Measurements from ENCODE around the gene PLIN4. TPM values are rescaled to one million over a fixed set of nuclear protein-coding genes. Genes with fewer than 3 reads are reported as not detected.

PLIN4 gene
- total and polyA plus RNA-seq, 10 donors = 0.27 to 10.2 (median 2.1) TPM

DNA sequence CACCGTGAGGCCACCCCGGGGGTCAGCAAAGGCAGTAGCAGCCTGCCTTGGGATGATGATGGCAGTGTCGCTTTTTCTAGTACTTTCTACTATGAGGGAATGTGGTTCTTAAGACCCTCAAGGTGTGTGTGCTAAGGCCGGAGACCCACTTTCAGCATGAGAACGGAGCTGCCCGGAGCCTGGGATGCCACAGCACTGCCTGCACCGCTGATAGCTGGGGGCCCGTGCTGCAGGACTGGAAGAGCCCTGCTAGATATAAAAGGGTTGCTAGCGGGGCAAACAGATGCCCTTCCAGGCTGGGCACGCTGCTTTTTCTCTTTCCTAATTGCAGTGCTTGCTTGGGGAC is 14.5 kb downstream of the PLIN4 start:
- intact Hi-C loops (cut with DNase I; ENCODE audit: low total_unique reads) = no loop called here
- Histone ChIP-seq H3K4me1 (peaks cover 0 to 9% (median 0%) of the 10 kb centered on the region in 6 donors), H3K36me3 (peaks cover 0 to 98% (median 52%) of the 10 kb centered on the region in 6 donors), H3K9me3 (no peaks in the 10 kb centered on the region), H3K27me3 (replicated peaks in 1 of 7) (no peaks in the 10 kb centered on the region), H3K27ac (no peak overlapping the region), H3K4me3 (no peak overlapping the region)
- DNase-seq = no peak
- TF ChIP-seq POLR2A (IDR thresholded peaks at IDR 0.05) (no peak), POLR2AphosphoS5 (IDR thresholded peaks at IDR 0.05) (no peak)
- TF ChIP-seq, protein P1, sequence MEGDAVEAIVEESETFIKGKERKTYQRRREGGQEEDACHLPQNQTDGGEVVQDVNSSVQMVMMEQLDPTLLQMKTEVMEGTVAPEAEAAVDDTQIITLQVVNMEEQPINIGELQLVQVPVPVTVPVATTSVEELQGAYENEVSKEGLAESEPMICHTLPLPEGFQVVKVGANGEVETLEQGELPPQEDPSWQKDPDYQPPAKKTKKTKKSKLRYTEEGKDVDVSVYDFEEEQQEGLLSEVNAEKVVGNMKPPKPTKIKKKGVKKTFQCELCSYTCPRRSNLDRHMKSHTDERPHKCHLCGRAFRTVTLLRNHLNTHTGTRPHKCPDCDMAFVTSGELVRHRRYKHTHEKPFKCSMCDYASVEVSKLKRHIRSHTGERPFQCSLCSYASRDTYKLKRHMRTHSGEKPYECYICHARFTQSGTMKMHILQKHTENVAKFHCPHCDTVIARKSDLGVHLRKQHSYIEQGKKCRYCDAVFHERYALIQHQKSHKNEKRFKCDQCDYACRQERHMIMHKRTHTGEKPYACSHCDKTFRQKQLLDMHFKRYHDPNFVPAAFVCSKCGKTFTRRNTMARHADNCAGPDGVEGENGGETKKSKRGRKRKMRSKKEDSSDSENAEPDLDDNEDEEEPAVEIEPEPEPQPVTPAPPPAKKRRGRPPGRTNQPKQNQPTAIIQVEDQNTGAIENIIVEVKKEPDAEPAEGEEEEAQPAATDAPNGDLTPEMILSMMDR (IDR thresholded peaks at IDR 0.05 in 8 of 11, conservative IDR thresholded peaks at IDR 0.05 in 3 of 11) = no peak
- 84 to 87% (median 86%) methylated on average over 9 to 10 of the region's 10 CpGs for WGBS, 5 donors

DNA sequence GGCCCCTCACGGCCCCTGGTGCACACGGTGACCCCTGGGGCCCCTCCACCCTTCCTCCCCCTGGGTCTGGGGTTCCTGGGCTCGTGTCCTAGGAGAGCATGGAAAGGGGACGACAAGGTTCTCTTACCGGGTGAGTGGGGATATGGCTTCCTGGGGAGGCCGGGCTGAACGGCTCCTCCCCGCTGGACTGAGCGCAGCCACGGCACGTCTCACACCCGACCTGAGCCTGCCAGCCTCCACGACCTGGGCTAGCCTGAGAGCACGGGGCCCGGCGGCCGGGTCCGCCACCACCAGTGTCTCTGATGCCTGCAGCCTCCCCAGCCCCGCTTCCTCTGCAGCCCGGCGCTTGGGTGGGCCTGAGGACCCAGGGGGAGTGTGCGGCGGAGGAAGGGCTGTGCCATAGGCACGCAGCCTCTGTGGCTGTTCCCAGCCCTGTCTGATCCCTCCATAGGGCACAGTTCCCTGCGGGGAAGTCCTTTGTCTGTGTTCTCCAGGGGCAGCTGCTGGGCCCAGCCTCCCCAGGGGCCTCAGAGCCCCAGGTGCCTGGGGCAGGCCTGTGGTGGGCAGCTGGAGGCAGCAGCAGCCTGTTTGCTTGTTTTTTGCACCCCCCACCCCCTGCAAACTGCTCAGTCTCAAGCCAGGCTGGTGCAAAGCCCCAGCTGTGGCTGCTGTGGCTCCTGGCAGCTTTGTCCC is 15.0 kb downstream of the PLIN4 start:
- H3K9me3 ChIP-seq = no peaks in the 10 kb centered on the region
- WGBS, 5 donors = 89 to 92% (median 91%) methylated on average over 14 to 25 of the region's 25 CpGs
- no peaks in the 10 kb centered on the region for H3K27me3 ChIP-seq (replicated peaks in 1 of 7)
- H3K36me3 ChIP-seq = peaks cover 0 to 98% (median 57%) of the 10 kb centered on the region in 6 donors
- H3K27ac ChIP-seq = no peak overlapping the region
- no peak for DNase-seq
- peaks cover 0 to 9% (median 0%) of the 10 kb centered on the region in 6 donors for H3K4me1 ChIP-seq
- peak in 1 of 3 donors; percentile 2 for TF ChIP-seq POLR2AphosphoS5 (IDR thresholded peaks at IDR 0.05)
- TF ChIP-seq POLR2A (IDR thresholded peaks at IDR 0.05) = no peak
- TF ChIP-seq, protein P1 (IDR thresholded peaks at IDR 0.05 in 8 of 11, conservative IDR thresholded peaks at IDR 0.05 in 3 of 11) = no peak
- intact Hi-C loops (cut with DNase I; ENCODE audit: low total_unique reads) = no loop called here
- H3K4me3 ChIP-seq = no peak overlapping the region

DNA sequence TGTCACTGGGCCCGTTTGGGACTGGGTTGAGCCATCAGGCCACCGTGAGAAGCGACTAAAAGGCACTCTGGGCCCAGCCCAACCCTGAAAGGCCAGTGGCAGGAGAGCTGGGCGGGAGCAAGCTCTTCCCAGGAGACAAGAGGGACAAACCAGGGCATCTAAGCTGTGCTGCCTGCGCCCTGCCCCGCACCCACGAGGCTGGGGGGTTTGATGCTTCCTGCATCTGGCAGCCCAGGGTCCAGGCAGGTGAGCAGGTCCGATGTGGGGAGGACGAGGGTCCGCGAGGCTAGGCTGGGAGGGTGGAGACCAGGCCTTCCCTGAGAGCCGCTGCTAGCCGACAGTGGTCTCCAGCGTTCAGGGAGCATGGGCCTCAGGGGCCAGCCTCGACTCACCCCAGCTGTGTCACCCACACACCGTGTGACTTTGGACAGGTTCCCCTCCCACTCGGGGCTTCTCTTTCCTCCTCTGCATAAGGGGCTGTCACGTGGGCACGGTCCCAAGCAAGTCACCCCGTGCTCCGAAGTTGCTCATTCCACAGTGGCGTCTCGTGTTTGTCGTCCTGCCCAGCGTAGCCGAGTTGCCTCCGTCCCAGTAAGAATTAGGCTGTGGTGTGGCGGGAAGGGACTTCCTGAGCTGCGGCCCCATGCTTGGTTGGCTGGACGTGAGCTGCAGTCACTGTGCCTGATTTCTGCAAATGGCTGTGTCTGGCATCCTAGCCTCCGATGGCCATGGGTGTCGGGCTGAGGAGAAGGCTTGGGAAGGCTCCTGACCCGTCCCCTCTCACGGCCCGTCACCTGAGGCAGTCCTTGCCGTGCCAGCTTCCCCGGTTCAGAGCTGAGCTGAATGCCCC is 15.8 kb downstream of the PLIN4 start:
- intact Hi-C loops (cut with DNase I; ENCODE audit: low total_unique reads) = no loop called here
- DNase-seq = no peak
- no peak overlapping the region for H3K4me3 ChIP-seq
- no peaks in the 10 kb centered on the region for H3K27me3 ChIP-seq (replicated peaks in 1 of 7)
- H3K9me3 ChIP-seq = no peaks in the 10 kb centered on the region
- TF ChIP-seq POLR2A (IDR thresholded peaks at IDR 0.05) (no peak), POLR2AphosphoS5 (IDR thresholded peaks at IDR 0.05) (no peak)
- TF ChIP-seq, protein P1 (IDR thresholded peaks at IDR 0.05 in 8 of 11, conservative IDR thresholded peaks at IDR 0.05 in 3 of 11) = no peak
- peaks cover 0 to 9% (median 0%) of the 10 kb centered on the region in 6 donors for H3K4me1 ChIP-seq
- WGBS, 5 donors = 88 to 93% (median 89%) methylated on average over 22 to 37 of the region's 37 CpGs
- no peak overlapping the region for H3K27ac ChIP-seq
- peaks cover 0 to 100% (median 65%) of the 10 kb centered on the region in 6 donors for H3K36me3 ChIP-seq

DNA sequence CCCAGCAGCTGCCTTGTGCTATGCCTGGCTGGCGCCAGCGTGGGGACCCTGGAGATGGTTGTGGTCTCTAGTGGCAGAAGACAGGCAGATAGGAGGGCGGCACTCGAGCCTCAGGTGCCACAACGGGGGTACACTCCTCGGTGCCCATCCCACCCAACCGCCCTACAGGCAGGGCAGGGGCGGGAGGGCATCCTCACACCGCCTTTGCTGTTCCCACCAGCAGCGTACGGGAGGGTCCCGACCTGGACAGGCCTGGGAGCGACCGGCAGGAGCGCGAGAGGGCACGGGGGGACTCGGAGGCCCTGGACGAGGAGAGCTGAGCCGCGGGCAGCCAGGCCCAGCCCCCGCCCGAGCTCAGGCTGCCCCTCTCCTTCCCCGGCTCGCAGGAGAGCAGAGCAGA is 16.6 kb downstream of the PLIN4 start:
- TF ChIP-seq POLR2AphosphoS5 (IDR thresholded peaks at IDR 0.05) (no peak), POLR2A (IDR thresholded peaks at IDR 0.05) (no peak)
- TF ChIP-seq, protein P1 (IDR thresholded peaks at IDR 0.05 in 8 of 11, conservative IDR thresholded peaks at IDR 0.05 in 3 of 11) = no peak

More for the DNA sequence above, 16.6 kb downstream of the PLIN4 start:
- intact Hi-C loops (cut with DNase I; ENCODE audit: low total_unique reads) = no loop called here
- no peak for DNase-seq
- Histone ChIP-seq H3K9me3 (no peaks in the 10 kb centered on the region), H3K4me1 (peaks cover 0 to 3% (median 0%) of the 10 kb centered on the region in 6 donors), H3K27me3 (replicated peaks in 1 of 7) (no peaks in the 10 kb centered on the region), H3K4me3 (no peak overlapping the region), H3K36me3 (peaks cover 0 to 100% (median 73%) of the 10 kb centered on the region in 6 donors), H3K27ac (no peak overlapping the region)
- 84 to 96% (median 94%) methylated on average over 22 to 25 of the region's 25 CpGs for WGBS, 5 donors
